K562 (cell line): ENCODE data around the gene MEF2D. TPM values are rescaled to one million over a fixed set of nuclear protein-coding genes. Genes with fewer than 3 reads are reported as not detected.

ENCODE experiments used
- ATAC-seq: fragments of 200-7000 bp; cut with Tn5 transposase; 3 replicates; pipeline ENCODE4 v1.9.1; 2020; ENCODE audit warnings: moderate library complexity
- BruUV-seq: library from RNA; stranded (reverse); fragments of 400-500 nt; replicated peaks from 2 replicates; lab custom pipeline; 2021; lab: Mats Ljungman, UMichigan
- CTCF ChIA-PET: fragments of 300-600 bp; formaldehyde crosslinking; extraction: SDS; loops from one replicate; lab custom pipeline; 2021; ENCODE audit warnings: low intra/inter-chr PET ratio; lab: Yijun Ruan, JAX
- POLR2A ChIA-PET: fragments of 300-600, 350-650 bp; sonication (Branson Sonifier 250); formaldehyde crosslinking; extraction: SDS; loops from one replicate; lab custom pipeline; 2021; ENCODE audit warnings: antibody characterized with exemption, inconsistent platforms; lab: Yijun Ruan, JAX
- DNase-seq, 4 experiments: peaks; one replicate each; pipeline versions ENCODE4 v3.0.0 to v3.0.0-alpha.2; 2011 to 2018; ENCODE audit warnings: low spot score in 3 of 4, mixed read lengths in 3 of 4; ENCODE audit errors: extremely low read depth in 1 of 4
- FAIRE-seq: peaks from 2 replicates; lab custom pipeline; 2011; peaks lifted over from hg19 to GRCh38; lab: Jason Lieb, UNC
- H2AFZ ChIP-seq: 2 replicates; pipeline ENCODE4 v1.6.0; 2011; ENCODE audit warnings: low read depth, low read length, control low read depth, inconsistent platforms
- H3K27ac ChIP-seq: fragments of 200-600 bp; 3 replicates; pipeline ENCODE4 v1.8.0; 2011; ENCODE audit warnings: low read depth, mild to moderate bottlenecking, control low read depth, inconsistent platforms, low read length, moderate library complexity, mixed read lengths; ENCODE audit errors: extremely low read depth
- H3K27me3 ChIP-seq, 2 experiments: fragments of 300-600 bp in 1 of 2; 2 replicates in 1 of 2; 3 replicates in 1 of 2; pipeline versions ENCODE4 v1.6.0 to v1.8.0; 2011; ENCODE audit warnings: inconsistent platforms in 2 of 2, low read length in 2 of 2, mild to moderate bottlenecking in 1 of 2, mixed read lengths in 1 of 2, moderate library complexity in 1 of 2; ENCODE audit not compliant: control insufficient read depth in 2 of 2, insufficient read depth in 2 of 2
- H3K36me3 ChIP-seq: fragments of 300-600 bp; 3 replicates; pipeline ENCODE4 v1.8.0; 2011; ENCODE audit warnings: mild to moderate bottlenecking, low read length, inconsistent platforms; ENCODE audit not compliant: control insufficient read depth, insufficient read depth
- H3K4me1 ChIP-seq, 2 experiments: fragments of 200-600 bp in 1 of 2; replicated peaks in 1 of 2; 2 replicates in 1 of 2; 3 replicates in 1 of 2; pipeline versions ENCODE4 v1.5.1 to v1.8.0; 2011; ENCODE audit warnings: inconsistent platforms in 2 of 2, low read length in 2 of 2, mild to moderate bottlenecking in 1 of 2, mixed read lengths in 1 of 2, moderate library complexity in 1 of 2; ENCODE audit not compliant: control insufficient read depth in 2 of 2, insufficient read depth in 2 of 2
- H3K4me2 ChIP-seq: 2 replicates; pipeline ENCODE4 v1.6.1; 2011; ENCODE audit warnings: low read length, control low read depth, inconsistent platforms, mixed read lengths; ENCODE audit not compliant: insufficient read depth
- H3K4me3 ChIP-seq: fragments of 200-600 bp; sonication (generic), shearing (Covaris generic); 2 replicates; pipeline ENCODE4 v1.5.1; 2016; ENCODE audit warnings: control low read depth, inconsistent platforms
- H3K79me2 ChIP-seq: fragments of 200-600 bp; 3 replicates; pipeline ENCODE4 v1.8.0; 2011; ENCODE audit warnings: low read length, inconsistent platforms; ENCODE audit not compliant: control insufficient read depth, insufficient read depth
- H3K9ac ChIP-seq, 2 experiments: 2 replicates each; pipeline versions ENCODE4 v1.6.0 to v1.6.1; 2011; ENCODE audit warnings: low read depth in 2 of 2, low read length in 2 of 2, control low read depth in 1 of 2, inconsistent platforms in 1 of 2, mild to moderate bottlenecking in 1 of 2, mixed read lengths in 1 of 2; ENCODE audit not compliant: insufficient read depth in 1 of 2
- H3K9me1 ChIP-seq: one replicate; pipeline ENCODE4 v1.6.0; 2011; ENCODE audit warnings: inconsistent platforms, mild to moderate bottlenecking, low read length, moderate library complexity; ENCODE audit not compliant: control insufficient read depth, insufficient read depth
- H3K9me3 ChIP-seq: replicated peaks from 2 replicates; pipeline ENCODE4 v1.5.1; 2011; ENCODE audit warnings: low read depth, low read length, inconsistent platforms; ENCODE audit not compliant: control insufficient read depth, insufficient read depth
- H4K20me1 ChIP-seq: replicated peaks from 2 replicates; pipeline ENCODE4 v1.6.1; 2011; ENCODE audit warnings: low read length, inconsistent platforms, mixed read lengths; ENCODE audit not compliant: control insufficient read depth, insufficient read depth
- CBX3 ChIP-seq, 2 experiments: IDR thresholded peaks; 1 replicate in 1 of 2; 2 replicates in 1 of 2; pipeline ENCODE4 v1.6.1; 2012; ENCODE audit warnings: inconsistent platforms in 2 of 2, low read length in 2 of 2, borderline replicate concordance in 1 of 2, control low read depth in 1 of 2
- CBX8 ChIP-seq: fragments of 200-600 bp; sonication (generic); IDR thresholded peaks from 2 replicates; pipeline ENCODE4 v1.6.1; 2012; ENCODE audit warnings: borderline replicate concordance, mixed run types, low read depth, mild to moderate bottlenecking, moderate library complexity, mixed read lengths, low read length, control low read depth, inconsistent platforms; ENCODE audit not compliant: poor library complexity, severe bottlenecking; ENCODE audit errors: extremely low read depth
- ELF1 ChIP-seq: fragments of 200-800 bp; sonication (Bioruptor generic); IDR thresholded peaks from 2 replicates; pipeline ENCODE4 v1.6.1; 2016; ENCODE audit warnings: missing genetic modification characterization, missing compliant biosample characterization
- FOXM1 ChIP-seq, 2 experiments: fragments of 450-650 bp in 1 of 2; sonication (generic) in 1 of 2; formaldehyde crosslinking in 1 of 2; IDR thresholded peaks; 2 replicates each; pipeline versions ENCODE4 v1.6.1 to v1.9.0; 2017 to 2022; ENCODE audit warnings: low read depth in 2 of 2, mild to moderate bottlenecking in 2 of 2, missing genetic modification reagents in 1 of 2, moderate library complexity in 1 of 2
- MYBL2 ChIP-seq, 2 experiments: fragments of 450-650 bp in 1 of 2; sonication (generic) in 1 of 2; formaldehyde crosslinking in 1 of 2; IDR thresholded peaks; 2 replicates each; pipeline versions ENCODE4 v1.6.1 to v1.8.1; 2017 to 2022; ENCODE audit warnings: borderline replicate concordance in 1 of 2, inconsistent platforms in 1 of 2, low read depth in 1 of 2, mild to moderate bottlenecking in 1 of 2, missing genetic modification reagents in 1 of 2, moderate library complexity in 1 of 2
- NEUROD1 ChIP-seq: fragments of 150-350 bp; IDR thresholded peaks from 2 replicates; pipeline ENCODE4 v1.6.1; 2014; ENCODE audit warnings: borderline replicate concordance, low read length, low read depth; ENCODE audit not compliant: partially characterized antibody
- RBM25 ChIP-seq: fragments of 200-400 bp; formaldehyde crosslinking; IDR thresholded peaks from 2 replicates; pipeline ENCODE4 v1.6.1; 2018; ENCODE audit warnings: low read length, low read depth, moderate library complexity; ENCODE audit not compliant: severe bottlenecking
- SNRNP70 ChIP-seq: fragments of 200-400 bp; formaldehyde crosslinking; optimal IDR thresholded peaks from 2 replicates; pipeline ENCODE3; 2017; ENCODE audit warnings: low read depth, low read length
- SRSF9 ChIP-seq: fragments of 200-400 bp; formaldehyde crosslinking; IDR thresholded peaks from 2 replicates; pipeline ENCODE4 v1.6.1; 2017; ENCODE audit warnings: low read depth, low read length, borderline replicate concordance
- ZNF165 ChIP-seq: fragments of 250-450 bp; sonication (Bioruptor Pico); IDR thresholded peaks from 2 replicates; pipeline ENCODE4 v1.4.0; 2020; ENCODE audit warnings: borderline replicate concordance
- ZNF184 ChIP-seq: sonication (generic); formaldehyde crosslinking; IDR thresholded peaks from 2 replicates; pipeline ENCODE4 v1.5.0; 2020; ENCODE audit warnings: missing genetic modification reagents
- ZNF282 ChIP-seq: sonication (generic); formaldehyde crosslinking; IDR thresholded peaks from 2 replicates; pipeline ENCODE4 v1.8.1; 2023; ENCODE audit warnings: missing genetic modification reagents
- WGBS: fragments of 100-300 bp; shearing (Covaris generic); methylation state at CpG from one replicate; pipeline ENCODE4 v1.1.6; 2016; ENCODE audit warnings: low coverage, mixed read lengths; ENCODE audit not compliant: insufficient coverage; ENCODE audit errors: missing lambda C conversion rate; 5-methylcytosine and 5-hydroxymethylcytosine counted together
- in situ Hi-C: fragments of 300-500 bp; cut with MboI; formaldehyde crosslinking; loops from 4 replicates; pipeline ENCODE4 v1.15.0; 2018; ENCODE audit warnings: inconsistent platforms, mixed read lengths
- intact Hi-C: fragments of 100-400 bp; cut with micrococcal nuclease; formaldehyde crosslinking; loops from 2 replicates; pipeline ENCODE4 v1.14.2; 2022
- polyA plus RNA-seq, 8 experiments: library from polyadenylated mRNA; depleted of rRNA in 4 of 8; stranded (reverse) in 5 of 8; unstranded in 3 of 8; fragments of >200 nt; fragmentation: Nextera tagmentation in 2 of 8; fragmentation: Illumina TruSeq in 1 of 8; extraction: Ambion mirVana in 2 of 8; extraction: Trizol in 1 of 8; gene quantifications; 2 replicates each; pipeline versions ENCODE4 v1.2.1 to v1.2.3, GENCODE V29; 2011 to 2014; ENCODE audit warnings: inconsistent platforms in 1 of 8, missing spikeins in 1 of 8
- total RNA-seq, 7 experiments: library from RNA; depleted of rRNA in 6 of 7; stranded (reverse); fragments of >200 nt in 6 of 7; fragmentation: Illumina TruSeq in 2 of 7; extraction: Trizol in 2 of 7; gene quantifications; 2 replicates each; pipeline versions ENCODE4 v1.2.1 to v1.2.3, GENCODE V29; 2011 to 2021; ENCODE audit warnings: low replicate concordance in 1 of 7
- TF ChIP-seq, protein P1 (sequence below), 2 experiments: IDR thresholded peaks; 2 replicates each; pipeline ENCODE4 v1.6.1; 2012; ENCODE audit warnings: improper control_type of control experiment in 2 of 2, low read depth in 2 of 2, low read length in 2 of 2, borderline replicate concordance in 1 of 2

The MEF2D gene
- total and polyA plus RNA-seq, 9 of the 15 experiments (the other 6 are each of a cell fraction or from before 2014, with no cell fraction given): 0.10 to 19.5 (median 2.6) TPM

DNA sequence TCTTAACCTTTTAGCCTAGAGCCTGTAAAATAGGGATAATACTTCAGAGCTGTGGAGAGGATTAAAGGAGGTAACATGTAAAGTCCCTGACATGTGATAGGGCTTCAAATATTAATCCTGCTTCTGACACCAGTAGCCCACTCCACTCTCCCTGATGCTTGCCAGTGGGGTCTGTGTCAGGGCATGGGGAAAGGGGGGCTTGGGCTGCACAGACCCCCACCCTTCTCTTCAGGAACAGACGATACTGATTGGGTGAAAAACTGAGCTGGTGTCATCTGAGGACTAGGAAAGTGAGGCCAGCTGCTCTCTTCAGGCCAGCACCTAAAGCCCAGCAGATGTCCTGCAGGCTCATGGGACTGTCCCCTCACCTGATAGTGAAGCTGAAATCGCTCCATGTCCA lies 27.0 kb upstream of the MEF2D start:
- no peak overlapping the region for H3K4me2 ChIP-seq
- POLR2A ChIA-PET: interaction anchor here (0.6 to 1.5 kb wide), 5 partner anchors 9 to 65 kb away, joined by 3 to 7 read pairs (median 4); no protein-coding TSS in a partner anchor
- intact Hi-C loops: no loop called here

GRCh38 chr1:156525856-156526489 lies 25.4 kb upstream of the MEF2D start:
- Histone ChIP-seq H3K36me3 (peaks cover 40% of the 10 kb centered on the region; the same call in 2 of the 3 replicates), H3K4me3 (no peak overlapping the region), H3K9ac (peak overlapping the region in 1 of 2 experiments; percentile 60; a peak in 1 of 4 replicates), H3K9me3 (no peaks in the 10 kb centered on the region), H3K4me1 (peaks cover 31 to 33% of the 10 kb centered on the region in 2 experiments), H2AFZ (no peak overlapping the region), H3K4me2 (no peak overlapping the region), H3K79me2 (no peaks in the 10 kb centered on the region), H3K9me1 (no peaks in the 10 kb centered on the region), H3K27ac (no peak overlapping the region), H4K20me1 (no peaks in the 10 kb centered on the region), H3K27me3 (no peaks in the 10 kb centered on the region)
- TF ChIP-seq ZNF165 (CRISPR knock-in tag) (no peak), MYBL2 (IDR thresholded peaks at IDR 0.05; ENCODE audit: low read depth) (no peak), MYBL2 (CRISPR knock-in tag; IDR thresholded peaks at IDR 0.05; ENCODE audit: borderline replicate concordance) (no peak), FOXM1 (IDR thresholded peaks at IDR 0.05; ENCODE audit: low read depth) (no peak), FOXM1 (CRISPR knock-in tag; IDR thresholded peaks at IDR 0.05; ENCODE audit: low read depth) (no peak), ELF1 (tag) (no peak), RBM25 (no peak), ZNF184 (no peak), CBX3 (IDR thresholded peaks at IDR 0.05; ENCODE audit: borderline replicate concordance in 1 of 2, low read length in 2 of 2) (no peak), NEUROD1 (no peak)
- TF ChIP-seq, protein P1, sequence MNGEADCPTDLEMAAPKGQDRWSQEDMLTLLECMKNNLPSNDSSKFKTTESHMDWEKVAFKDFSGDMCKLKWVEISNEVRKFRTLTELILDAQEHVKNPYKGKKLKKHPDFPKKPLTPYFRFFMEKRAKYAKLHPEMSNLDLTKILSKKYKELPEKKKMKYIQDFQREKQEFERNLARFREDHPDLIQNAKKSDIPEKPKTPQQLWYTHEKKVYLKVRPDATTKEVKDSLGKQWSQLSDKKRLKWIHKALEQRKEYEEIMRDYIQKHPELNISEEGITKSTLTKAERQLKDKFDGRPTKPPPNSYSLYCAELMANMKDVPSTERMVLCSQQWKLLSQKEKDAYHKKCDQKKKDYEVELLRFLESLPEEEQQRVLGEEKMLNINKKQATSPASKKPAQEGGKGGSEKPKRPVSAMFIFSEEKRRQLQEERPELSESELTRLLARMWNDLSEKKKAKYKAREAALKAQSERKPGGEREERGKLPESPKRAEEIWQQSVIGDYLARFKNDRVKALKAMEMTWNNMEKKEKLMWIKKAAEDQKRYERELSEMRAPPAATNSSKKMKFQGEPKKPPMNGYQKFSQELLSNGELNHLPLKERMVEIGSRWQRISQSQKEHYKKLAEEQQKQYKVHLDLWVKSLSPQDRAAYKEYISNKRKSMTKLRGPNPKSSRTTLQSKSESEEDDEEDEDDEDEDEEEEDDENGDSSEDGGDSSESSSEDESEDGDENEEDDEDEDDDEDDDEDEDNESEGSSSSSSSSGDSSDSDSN (IDR thresholded peaks at IDR 0.05; ENCODE audit: borderline replicate concordance in 1 of 2, low read depth in 2 of 2, low read length in 2 of 2): no peak
- ChIA-PET POLR2A (interaction anchor here (0.6 to 1.3 kb wide), 3 partner anchors 10 to 275 kb away, joined by 3 to 4 read pairs (median 3); no protein-coding TSS in a partner anchor), CTCF (no interaction called here)
- no peak for FAIRE-seq
- intact Hi-C loops (no loop called here), in situ Hi-C loops (no loop called here)
- ATAC-seq: no peak
- no peak for DNase-seq
- BruUV-seq: no TSS peak
- 62% methylated on average over 2 of the region's 2 CpGs for WGBS

More for the DNA sequence above, 27.0 kb upstream of the MEF2D start:
- Histone ChIP-seq H3K27ac (no peak overlapping the region), H3K4me1 (peaks cover 28 to 30% of the 10 kb centered on the region in 2 experiments), H2AFZ (no peak overlapping the region), H3K9me3 (no peaks in the 10 kb centered on the region), H3K4me3 (no peak overlapping the region), H3K9me1 (no peaks in the 10 kb centered on the region), H3K79me2 (no peaks in the 10 kb centered on the region), H3K36me3 (peaks cover 46% of the 10 kb centered on the region; the same call in 2 of the 3 replicates), H3K27me3 (no peaks in the 10 kb centered on the region), H4K20me1 (no peaks in the 10 kb centered on the region), H3K9ac (no peak overlapping the region)
- DNase-seq (no peak), FAIRE-seq (no peak), ATAC-seq (no peak)
- TF ChIP-seq CBX8 (no peak), ZNF282 (CRISPR knock-in tag) (no peak), SNRNP70 (no peak), SRSF9 (no peak)
- in situ Hi-C loops: no loop called here
- no TSS peak for BruUV-seq
- CTCF ChIA-PET: no interaction called here
- WGBS: 83% methylated on average over 2 of the region's 2 CpGs
